IMR-90 (cell line): ENCODE results near the gene MMP14. TPM values are rescaled to one million over a fixed set of nuclear protein-coding genes. Genes with fewer than 3 reads are reported as not detected.

Experiments used
- ATAC-seq: fragments of 200-7000 bp; cut with Tn5 transposase; 2 replicates; pipeline ENCODE4 v1.9.1; 2020; ENCODE audit warnings: low read depth, mild to moderate bottlenecking, moderate library complexity
- BruUV-seq: library from RNA; stranded (reverse); fragments of 400-500 nt; replicated peaks from 2 replicates; lab custom pipeline; 2021; lab: Mats Ljungman, UMichigan
- CTCF ChIA-PET: fragments of 300-600 bp; formaldehyde crosslinking; extraction: SDS; loops from one replicate; lab custom pipeline; 2021; ENCODE audit warnings: antibody characterized with exemption; lab: Yijun Ruan, JAX
- POLR2A ChIA-PET: fragments of 300-600 bp; sonication (Branson Sonifier 250); formaldehyde crosslinking; loops from one replicate; lab custom pipeline; 2022; ENCODE audit warnings: antibody characterized with exemption; ENCODE audit not compliant: unreplicated experiment; lab: Charles Lee
- DNase-seq: peaks from one replicate; pipeline ENCODE4 v3.0.0; 2013
- H2AFZ ChIP-seq: replicated peaks from 2 replicates; pipeline ENCODE3; 2013; ENCODE audit warnings: low read length, mild to moderate bottlenecking; ENCODE audit not compliant: poor library complexity
- H2AK5ac ChIP-seq: 2 replicates; pipeline ENCODE4 v1.6.1; 2013; ENCODE audit warnings: low read depth, low read length, inconsistent platforms
- H2AK9ac ChIP-seq: replicated peaks from 2 replicates; pipeline ENCODE3; 2013; ENCODE audit warnings: mild to moderate bottlenecking, low read depth, low read length, moderate library complexity; ENCODE audit not compliant: poor library complexity
- H2BK120ac ChIP-seq: 2 replicates; pipeline ENCODE4 v1.6.1; 2013; ENCODE audit warnings: low read depth, low read length, inconsistent platforms
- H2BK15ac ChIP-seq: 3 replicates; pipeline ENCODE4 v1.6.1; 2013; ENCODE audit warnings: low read depth, low read length, inconsistent platforms
- H2BK20ac ChIP-seq: 2 replicates; pipeline ENCODE4 v1.6.1; 2013; ENCODE audit warnings: low read depth, mild to moderate bottlenecking, inconsistent platforms, low read length, moderate library complexity
- H2BK5ac ChIP-seq: 2 replicates; pipeline ENCODE4 v1.6.1; 2013; ENCODE audit warnings: mild to moderate bottlenecking, low read depth, low read length, inconsistent platforms; ENCODE audit not compliant: poor library complexity, severe bottlenecking
- H3K14ac ChIP-seq: replicated peaks from 2 replicates; pipeline ENCODE4 v1.6.1; 2013; ENCODE audit warnings: low read depth, low read length, inconsistent platforms
- H3K18ac ChIP-seq: 2 replicates; pipeline ENCODE4 v1.6.1; 2013; ENCODE audit warnings: low read depth, low read length, control low read depth
- H3K23ac ChIP-seq: 2 replicates; pipeline ENCODE4 v1.6.1; 2013; ENCODE audit warnings: low read depth, low read length, inconsistent platforms
- H3K27ac ChIP-seq: 2 replicates; pipeline ENCODE4 v1.5.1; 2013; ENCODE audit warnings: mild to moderate bottlenecking, control low read depth, low read length; ENCODE audit not compliant: insufficient read depth
- H3K27me3 ChIP-seq: 2 replicates; pipeline ENCODE4 v1.6.1; 2013; ENCODE audit warnings: low read length; ENCODE audit not compliant: control insufficient read depth, insufficient read depth
- H3K36me3 ChIP-seq: 2 replicates; pipeline ENCODE4 v1.6.1; 2013; ENCODE audit warnings: low read length, mixed read lengths; ENCODE audit not compliant: control insufficient read depth, insufficient read depth
- H3K4ac ChIP-seq: 2 replicates; pipeline ENCODE4 v1.6.1; 2013; ENCODE audit warnings: low read depth, low read length, inconsistent platforms
- H3K4me1 ChIP-seq: 2 replicates; pipeline ENCODE4 v1.6.1; 2013; ENCODE audit warnings: low read length, mixed read lengths; ENCODE audit not compliant: control insufficient read depth, insufficient read depth
- H3K4me2 ChIP-seq: 2 replicates; pipeline ENCODE4 v1.6.1; 2013; ENCODE audit warnings: low read depth, mild to moderate bottlenecking, control low read depth, low read length, moderate library complexity
- H3K4me3 ChIP-seq: 2 replicates; pipeline ENCODE4 v1.5.1; 2013; ENCODE audit warnings: low read depth, mild to moderate bottlenecking, control low read depth, low read length, moderate library complexity; ENCODE audit not compliant: insufficient read depth
- H3K56ac ChIP-seq: 2 replicates; pipeline ENCODE4 v1.6.1; 2013; ENCODE audit warnings: low read length, inconsistent platforms; ENCODE audit not compliant: insufficient read depth; ENCODE audit errors: extremely low read depth
- H3K79me1 ChIP-seq, 2 experiments: 2 replicates each; pipeline ENCODE4 v1.6.1; 2013; ENCODE audit warnings: low read length in 2 of 2, inconsistent platforms in 1 of 2, low read depth in 1 of 2
- H3K9ac ChIP-seq: 2 replicates; pipeline ENCODE4 v1.6.1; 2013; ENCODE audit warnings: low read depth, low read length, control low read depth
- H3K9me1 ChIP-seq: 2 replicates; pipeline ENCODE4 v1.6.1; 2013; ENCODE audit warnings: low read length, inconsistent platforms; ENCODE audit not compliant: insufficient read depth
- H3K9me3 ChIP-seq: 2 replicates; pipeline ENCODE4 v1.6.1; 2013; ENCODE audit warnings: low read length; ENCODE audit not compliant: control insufficient read depth, insufficient read depth
- H4K20me1 ChIP-seq: 2 replicates; pipeline ENCODE4 v1.6.1; 2013; ENCODE audit warnings: low read length, inconsistent platforms; ENCODE audit not compliant: insufficient read depth
- H4K5ac ChIP-seq: 2 replicates; pipeline ENCODE4 v1.6.1; 2013; ENCODE audit warnings: mild to moderate bottlenecking, low read depth, low read length, control low read depth
- H4K8ac ChIP-seq, 2 experiments: 2 replicates each; pipeline ENCODE4 v1.6.1; 2013; ENCODE audit warnings: low read depth in 2 of 2, low read length in 2 of 2, control low read depth in 1 of 2, inconsistent platforms in 1 of 2
- H4K91ac ChIP-seq: 2 replicates; pipeline ENCODE4 v1.6.1; 2013; ENCODE audit warnings: low read depth, low read length, inconsistent platforms; ENCODE audit not compliant: insufficient read depth
- BHLHE40 ChIP-seq: fragments of 150-350 bp; IDR thresholded peaks from 2 replicates; pipeline ENCODE4 v1.6.1; 2016; ENCODE audit warnings: mild to moderate bottlenecking, low read depth, low read length
- CEBPB ChIP-seq: IDR thresholded peaks from 2 replicates; pipeline ENCODE4 v1.6.1; 2012; ENCODE audit warnings: low read depth, low read length, improper control_type of control experiment
- CHD1 ChIP-seq: IDR thresholded peaks from 2 replicates; pipeline ENCODE4 v1.6.1; 2012; ENCODE audit warnings: low read depth, low read length, improper control_type of control experiment
- ELK1 ChIP-seq: fragments of 150-350 bp; IDR thresholded peaks from 2 replicates; pipeline ENCODE4 v1.6.1; 2016; ENCODE audit warnings: low read depth, mild to moderate bottlenecking, low read length, moderate library complexity, borderline replicate concordance
- FOS ChIP-seq: fragments of 150-350 bp; IDR thresholded peaks from 2 replicates; pipeline ENCODE4 v1.6.1; 2016; ENCODE audit warnings: low read depth, low read length
- MAFK ChIP-seq: IDR thresholded peaks from 2 replicates; pipeline ENCODE4 v1.6.1; 2012; ENCODE audit warnings: low read depth, low read length, improper control_type of control experiment
- MAZ ChIP-seq: IDR thresholded peaks from 2 replicates; pipeline ENCODE4 v1.6.1; 2012; ENCODE audit warnings: low read depth, mild to moderate bottlenecking, low read length, improper control_type of control experiment, moderate library complexity, borderline replicate concordance
- MXI1 ChIP-seq: IDR thresholded peaks from 2 replicates; pipeline ENCODE4 v1.6.1; 2012; ENCODE audit warnings: low read depth, mild to moderate bottlenecking, low read length, moderate library complexity, borderline replicate concordance
- NFE2L2 ChIP-seq: fragments of 150-350 bp; IDR thresholded peaks from 2 replicates; pipeline ENCODE4 v1.6.1; 2016; ENCODE audit warnings: low read depth, mild to moderate bottlenecking, low read length
- POLR2A ChIP-seq: IDR thresholded peaks from 2 replicates; pipeline ENCODE4 v1.6.1; 2012; ENCODE audit warnings: mild to moderate bottlenecking, low read depth, low read length
- RAD21 ChIP-seq: IDR thresholded peaks from 2 replicates; pipeline ENCODE4 v1.6.1; 2012; ENCODE audit warnings: low read length, improper control_type of control experiment
- RCOR1 ChIP-seq: IDR thresholded peaks from 2 replicates; pipeline ENCODE4 v1.6.1; 2012; ENCODE audit warnings: mild to moderate bottlenecking, low read length, improper control_type of control experiment; ENCODE audit not compliant: insufficient replicate concordance
- RFX5 ChIP-seq: IDR thresholded peaks from 2 replicates; pipeline ENCODE4 v1.8.0; 2012; ENCODE audit warnings: low read depth, mild to moderate bottlenecking, low read length, moderate library complexity
- USF2 ChIP-seq: fragments of 150-350 bp; IDR thresholded peaks from 2 replicates; pipeline ENCODE4 v1.6.1; 2017; ENCODE audit warnings: mild to moderate bottlenecking, antibody characterized with exemption, low read length, low read depth
- WGBS, 2 experiments: methylation state at CpG; one replicate each; pipeline versions ENCODE4 v1.1.5 to v1.1.7; 2013; ENCODE audit warnings: missing lambda C conversion rate in 2 of 2; ENCODE audit not compliant: insufficient read length in 1 of 2; ENCODE audit errors: extremely low coverage in 2 of 2; 5-methylcytosine and 5-hydroxymethylcytosine counted together
- dilution Hi-C: fragments of 300-500 bp; cut with HindIII; formaldehyde crosslinking; loops from one replicate; pipeline ENCODE4 v1.14.3; 2018; ENCODE audit warnings: low sequenced_read_pairs; ENCODE audit not compliant: unreplicated experiment
- in situ Hi-C: fragments of 300-500 bp; cut with MboI; formaldehyde crosslinking; loops from 3 replicates; pipeline ENCODE4 v1.14.3; 2019; ENCODE audit warnings: low sequenced_read_pairs, inconsistent platforms, mixed read lengths
- intact Hi-C: fragments of 100-400 bp; cut with micrococcal nuclease; formaldehyde crosslinking; loops from 2 replicates; pipeline ENCODE4 v1.10.0; 2022
- polyA plus RNA-seq, 3 experiments: library from polyadenylated mRNA; depleted of rRNA; stranded (reverse); fragments of >200 nt; gene quantifications; 2 replicates each; pipeline ENCODE4 v1.2.3, GENCODE V29; 2012; ENCODE audit warnings: low replicate concordance in 1 of 3
- total RNA-seq: library from RNA; depleted of rRNA; stranded (reverse); fragments of >200 nt; gene quantifications from 2 replicates; pipeline ENCODE4 v1.2.3, GENCODE V29; 2012
- TF ChIP-seq, protein P1 (sequence below): conservative IDR thresholded peaks from 2 replicates; pipeline ENCODE4 v1.5.1; 2012; ENCODE audit warnings: mild to moderate bottlenecking, low read depth, low read length, improper control_type of control experiment

Gene MMP14
- total and polyA plus RNA-seq, 2 of the 4 experiments (the other 2 are of a cell fraction) = 156 to 315 TPM

DNA sequence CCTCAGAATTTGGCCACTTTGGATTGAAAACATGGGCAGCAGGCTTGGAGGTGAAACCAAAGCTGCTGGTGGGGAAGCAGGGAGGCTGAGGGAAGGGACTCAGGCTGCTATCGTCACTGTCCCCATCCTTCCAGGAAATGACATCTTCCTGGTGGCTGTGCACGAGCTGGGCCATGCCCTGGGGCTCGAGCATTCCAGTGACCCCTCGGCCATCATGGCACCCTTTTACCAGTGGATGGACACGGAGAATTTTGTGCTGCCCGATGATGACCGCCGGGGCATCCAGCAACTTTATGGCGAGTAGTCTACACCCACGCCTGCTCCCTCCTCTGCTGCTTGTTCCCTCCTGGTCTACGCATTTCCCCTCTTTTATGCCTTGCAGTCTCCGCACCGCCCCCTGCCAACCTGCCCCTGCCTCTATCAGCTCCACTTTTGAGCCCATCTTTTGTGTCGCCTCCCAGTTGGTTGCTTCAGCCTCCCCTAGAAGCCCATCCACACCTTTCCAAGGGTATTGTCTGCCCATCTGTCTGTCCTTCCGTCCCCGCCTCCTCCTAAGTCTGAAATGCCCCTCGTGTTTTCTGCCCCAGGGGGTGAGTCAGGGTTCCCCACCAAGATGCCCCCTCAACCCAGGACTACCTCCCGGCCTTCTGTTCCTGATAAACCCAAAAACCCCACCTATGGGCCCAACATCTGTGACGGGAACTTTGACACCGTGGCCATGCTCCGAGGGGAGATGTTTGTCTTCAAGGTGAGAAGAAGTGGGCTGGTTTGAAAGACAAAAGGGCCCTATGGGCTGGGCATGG is 6.9 kb downstream of the MMP14 start:
- no peak overlapping the region for H2AFZ ChIP-seq
- H3K36me3 ChIP-seq = peaks cover 74% of the 10 kb centered on the region
- peak overlapping the region; percentile 7 for H2AK9ac ChIP-seq
- WGBS, 2 experiments = 86% methylated on average over 12 of the region's 21 CpGs; no CpG with 5 or more reads in 1 of the 2 experiments
- no peaks in the 10 kb centered on the region for H3K9me3 ChIP-seq
- H2BK15ac ChIP-seq = no peak overlapping the region
- H3K27me3 ChIP-seq = no peaks in the 10 kb centered on the region
- no peak for DNase-seq
- H3K4me3 ChIP-seq = no peak overlapping the region
- BruUV-seq = no TSS peak
- H2BK5ac ChIP-seq = no peak overlapping the region
- dilution Hi-C loops = no loop called here
- H4K91ac ChIP-seq = no peak overlapping the region
- H3K18ac ChIP-seq = no peak overlapping the region
- peaks cover 10 to 69% of the 10 kb centered on the region in 2 experiments; a peak in 3 of 4 replicates for H3K79me1 ChIP-seq
- CTCF ChIA-PET = no interaction called here
- no peak overlapping the region for H2BK120ac ChIP-seq
- no peak overlapping the region for H3K27ac ChIP-seq
- no peak overlapping the region for H3K4me2 ChIP-seq
- no peak overlapping the region for H4K8ac ChIP-seq
- H2BK20ac ChIP-seq = no peak overlapping the region
- no peak overlapping the region for H4K5ac ChIP-seq
- H3K9me1 ChIP-seq = peaks cover 27% of the 10 kb centered on the region
- H3K23ac ChIP-seq = no peak overlapping the region
- peaks cover 62% of the 10 kb centered on the region; the same call in 1 of the 2 replicates for H4K20me1 ChIP-seq
- intact Hi-C loops = no loop called here
- no peak overlapping the region for H3K4ac ChIP-seq
- no peak overlapping the region for H3K9ac ChIP-seq
- no peak for ATAC-seq
- peaks cover 38% of the 10 kb centered on the region for H3K4me1 ChIP-seq
- POLR2A ChIA-PET = no interaction called here
- no peak overlapping the region for H3K56ac ChIP-seq
- in situ Hi-C loops = loop anchor here (10.0 kb wide), 1 partner anchor 259 kb away; the partner anchor contains the start of gene DAD1
- H2AK5ac ChIP-seq = no peak overlapping the region
- no peak overlapping the region for H3K14ac ChIP-seq
- no peak for TF ChIP-seq RCOR1
- TF ChIP-seq BHLHE40 = no peak
- TF ChIP-seq CEBPB = no peak
- TF ChIP-seq MAZ = no peak
- TF ChIP-seq MXI1 = no peak
- no peak for TF ChIP-seq MAFK
- no peak for TF ChIP-seq RAD21
- no peak for TF ChIP-seq POLR2A
- TF ChIP-seq, protein P1, sequence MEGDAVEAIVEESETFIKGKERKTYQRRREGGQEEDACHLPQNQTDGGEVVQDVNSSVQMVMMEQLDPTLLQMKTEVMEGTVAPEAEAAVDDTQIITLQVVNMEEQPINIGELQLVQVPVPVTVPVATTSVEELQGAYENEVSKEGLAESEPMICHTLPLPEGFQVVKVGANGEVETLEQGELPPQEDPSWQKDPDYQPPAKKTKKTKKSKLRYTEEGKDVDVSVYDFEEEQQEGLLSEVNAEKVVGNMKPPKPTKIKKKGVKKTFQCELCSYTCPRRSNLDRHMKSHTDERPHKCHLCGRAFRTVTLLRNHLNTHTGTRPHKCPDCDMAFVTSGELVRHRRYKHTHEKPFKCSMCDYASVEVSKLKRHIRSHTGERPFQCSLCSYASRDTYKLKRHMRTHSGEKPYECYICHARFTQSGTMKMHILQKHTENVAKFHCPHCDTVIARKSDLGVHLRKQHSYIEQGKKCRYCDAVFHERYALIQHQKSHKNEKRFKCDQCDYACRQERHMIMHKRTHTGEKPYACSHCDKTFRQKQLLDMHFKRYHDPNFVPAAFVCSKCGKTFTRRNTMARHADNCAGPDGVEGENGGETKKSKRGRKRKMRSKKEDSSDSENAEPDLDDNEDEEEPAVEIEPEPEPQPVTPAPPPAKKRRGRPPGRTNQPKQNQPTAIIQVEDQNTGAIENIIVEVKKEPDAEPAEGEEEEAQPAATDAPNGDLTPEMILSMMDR = no peak
- no peak for TF ChIP-seq NFE2L2
- TF ChIP-seq CHD1 = no peak
- no peak for TF ChIP-seq RFX5
- TF ChIP-seq ELK1 = no peak
- TF ChIP-seq FOS = no peak
- no peak for TF ChIP-seq USF2
